Testis (tissue), 3 donors: ENCODE data around the gene FMNL2. TPM values are rescaled to one million over a fixed set of nuclear protein-coding genes. Genes with fewer than 3 reads are reported as not detected.

Experiments
- DNase-seq: peaks from one replicate; pipeline ENCODE4 v3.0.0-alpha.2; 2019
- H3K27ac ChIP-seq, 2 donors: fragments of 200-600 bp; sonication (generic); one replicate each; pipeline ENCODE4 v1.5.1; 2019
- H3K27me3 ChIP-seq: fragments of 200-600 bp; sonication (generic); one replicate; pipeline ENCODE4 v1.5.1; 2019
- H3K36me3 ChIP-seq: fragments of 200-600 bp; sonication (generic); one replicate; pipeline ENCODE4 v1.5.1; 2017; ENCODE audit warnings: low read depth; ENCODE audit errors: missing control alignments
- H3K4me1 ChIP-seq: fragments of 200-600 bp; sonication (generic); one replicate; pipeline ENCODE4 v1.5.1; 2019
- H3K4me3 ChIP-seq, 2 donors: fragments of 200-600 bp; sonication (generic); one replicate each; pipeline ENCODE4 v1.5.1; 2017 to 2019
- H3K9me3 ChIP-seq: fragments of 200-600 bp; sonication (generic); one replicate; pipeline ENCODE4 v1.5.1; 2017
- CTCF ChIP-seq, 3 experiments: fragments of 450-650 bp in 2 of 3; fragments of 200-600 bp in 1 of 3; sonication (generic) in 1 of 3; IDR thresholded peaks; one replicate each; pipeline ENCODE4 v1.5.1; 2016 to 2019; ENCODE audit warnings: antibody characterized with exemption in 3 of 3, mild to moderate bottlenecking in 2 of 3, moderate library complexity in 1 of 3
- POLR2A ChIP-seq: fragments of 450-650 bp; IDR thresholded peaks from one replicate; pipeline ENCODE4 v1.6.1; 2017; ENCODE audit warnings: antibody characterized with exemption, mild to moderate bottlenecking, moderate library complexity
- WGBS, 2 donors: methylation state at CpG; one replicate each; pipeline ENCODE4 v1.1.5; 2018; 5-methylcytosine and 5-hydroxymethylcytosine counted together
- intact Hi-C: fragments of 100-400 bp; cut with DNase I; formaldehyde crosslinking; loops from one replicate; pipeline ENCODE4 v1.15.1; 2023; ENCODE audit warnings: low total_unique reads
- polyA plus RNA-seq: library from polyadenylated mRNA; stranded (reverse); fragments of 350-450 nt; fragmentation: Illumina TruSeq; extraction: RNeasy Lipid Tissue Mini Kit (QIAGEN cat#74804); gene quantifications from one replicate; pipeline ENCODE4 v1.2.3, GENCODE V29; 2014; ENCODE audit warnings: low read depth, low replicate concordance; ENCODE audit not compliant: insufficient read depth
- total RNA-seq, 2 donors: library from RNA; depleted of rRNA; stranded (reverse); fragments of >200 nt; gene quantifications; one replicate each; pipeline ENCODE4 v1.2.3, GENCODE V29; 2016

The FMNL2 gene
- total and polyA plus RNA-seq, 3 donors from 2014 or later: 15.4 to 19.8 (median 16.8) TPM

GRCh38 chr2:152375174-152375573 is 40.2 kb downstream of the FMNL2 start:
- H3K4me1 ChIP-seq: peaks cover 10% of the 10 kb centered on the region
- no peaks in the 10 kb centered on the region for H3K9me3 ChIP-seq
- H3K27ac ChIP-seq: no peak overlapping the region
- DNase-seq: no peak
- no peaks in the 10 kb centered on the region for H3K36me3 ChIP-seq
- 96 to 100% methylated on average over 1 of the region's 1 CpG for WGBS, 2 donors
- intact Hi-C loops: no loop called here
- TF ChIP-seq CTCF (IDR thresholded peaks at IDR 0.05) (no peak), POLR2A (no peak)
- H3K27me3 ChIP-seq: no peaks in the 10 kb centered on the region
- H3K4me3 ChIP-seq: no peak overlapping the region

GRCh38 chr2:152376385-152376784 is 41.4 kb downstream of the FMNL2 start:
- Histone ChIP-seq H3K9me3 (no peaks in the 10 kb centered on the region), H3K27ac (no peak overlapping the region), H3K4me3 (no peak overlapping the region), H3K27me3 (no peaks in the 10 kb centered on the region), H3K36me3 (no peaks in the 10 kb centered on the region), H3K4me1 (peaks cover 10% of the 10 kb centered on the region)
- 44 to 45% methylated on average over 2 of the region's 2 CpGs for WGBS, 2 donors
- no peak for TF ChIP-seq CTCF (IDR thresholded peaks at IDR 0.05)
- no peak for TF ChIP-seq POLR2A
- no peak for DNase-seq
- intact Hi-C loops: no loop called here

GRCh38 chr2:152376968-152377367 is 42.0 kb downstream of the FMNL2 start:
- H3K27me3 ChIP-seq: no peaks in the 10 kb centered on the region
- TF ChIP-seq CTCF (IDR thresholded peaks at IDR 0.05): no peak
- no peak for TF ChIP-seq POLR2A
- H3K4me3 ChIP-seq: no peak overlapping the region
- 67 to 75% methylated on average over 1 of the region's 1 CpG for WGBS, 2 donors
- H3K36me3 ChIP-seq: no peaks in the 10 kb centered on the region
- no peak overlapping the region for H3K27ac ChIP-seq
- DNase-seq: no peak
- H3K4me1 ChIP-seq: peaks cover 10% of the 10 kb centered on the region
- intact Hi-C loops: no loop called here
- no peaks in the 10 kb centered on the region for H3K9me3 ChIP-seq

- 68 to 75% methylated on average over 4 of the region's 4 CpGs for WGBS, 2 donors
- DNase-seq: no peak
- H3K9me3 ChIP-seq: no peaks in the 10 kb centered on the region
- H3K27ac ChIP-seq: no peak overlapping the region
- H3K27me3 ChIP-seq: no peaks in the 10 kb centered on the region
- TF ChIP-seq CTCF (IDR thresholded peaks at IDR 0.05) (no peak), POLR2A (no peak)
- H3K36me3 ChIP-seq: no peaks in the 10 kb centered on the region
- no peaks in the 10 kb centered on the region for H3K4me1 ChIP-seq
- H3K4me3 ChIP-seq: no peak overlapping the region
- intact Hi-C loops: no loop called here
Observed at GRCh38 chr2:152379089-152379488, 44.1 kb downstream of the FMNL2 start.

GRCh38 chr2:152380261-152381055 is 45.5 kb downstream of the FMNL2 start:
- WGBS, 2 donors: 68 to 70% methylated on average over 5 of the region's 5 CpGs

More at GRCh38 chr2:152380261-152381055, 45.5 kb downstream of the FMNL2 start:
- DNase-seq: no peak
- TF ChIP-seq POLR2A (no peak), CTCF (IDR thresholded peaks at IDR 0.05) (no peak)
- Histone ChIP-seq H3K4me1 (no peaks in the 10 kb centered on the region), H3K9me3 (no peaks in the 10 kb centered on the region), H3K4me3 (no peak overlapping the region), H3K27ac (no peak overlapping the region), H3K27me3 (no peaks in the 10 kb centered on the region), H3K36me3 (no peaks in the 10 kb centered on the region)
- intact Hi-C loops: no loop called here
